ENCODE measurements around the gene CRADD.

CRADD gene

DNA sequence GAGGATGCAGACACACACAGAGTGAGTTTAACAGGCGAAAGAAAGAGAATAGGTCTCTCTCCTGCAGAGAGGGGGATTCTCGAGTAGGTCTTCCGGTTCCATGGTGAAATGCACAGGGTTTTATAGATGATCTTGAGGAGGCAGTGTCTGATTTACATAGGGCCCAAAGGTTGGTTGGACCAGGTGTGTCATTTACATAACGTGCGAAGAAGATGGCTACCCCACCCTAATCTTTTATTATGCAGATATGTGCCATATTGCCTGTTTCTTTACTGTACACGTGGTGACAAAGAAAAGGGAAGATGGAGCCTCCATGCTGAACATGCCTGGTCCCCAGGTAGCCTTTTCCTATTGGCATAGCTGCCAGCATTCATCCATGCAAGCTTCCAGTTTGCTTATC is 219.8 kb downstream of the CRADD start:
- TF ChIP-seq, protein P1, sequence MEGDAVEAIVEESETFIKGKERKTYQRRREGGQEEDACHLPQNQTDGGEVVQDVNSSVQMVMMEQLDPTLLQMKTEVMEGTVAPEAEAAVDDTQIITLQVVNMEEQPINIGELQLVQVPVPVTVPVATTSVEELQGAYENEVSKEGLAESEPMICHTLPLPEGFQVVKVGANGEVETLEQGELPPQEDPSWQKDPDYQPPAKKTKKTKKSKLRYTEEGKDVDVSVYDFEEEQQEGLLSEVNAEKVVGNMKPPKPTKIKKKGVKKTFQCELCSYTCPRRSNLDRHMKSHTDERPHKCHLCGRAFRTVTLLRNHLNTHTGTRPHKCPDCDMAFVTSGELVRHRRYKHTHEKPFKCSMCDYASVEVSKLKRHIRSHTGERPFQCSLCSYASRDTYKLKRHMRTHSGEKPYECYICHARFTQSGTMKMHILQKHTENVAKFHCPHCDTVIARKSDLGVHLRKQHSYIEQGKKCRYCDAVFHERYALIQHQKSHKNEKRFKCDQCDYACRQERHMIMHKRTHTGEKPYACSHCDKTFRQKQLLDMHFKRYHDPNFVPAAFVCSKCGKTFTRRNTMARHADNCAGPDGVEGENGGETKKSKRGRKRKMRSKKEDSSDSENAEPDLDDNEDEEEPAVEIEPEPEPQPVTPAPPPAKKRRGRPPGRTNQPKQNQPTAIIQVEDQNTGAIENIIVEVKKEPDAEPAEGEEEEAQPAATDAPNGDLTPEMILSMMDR (IDR thresholded peaks at IDR 0.05; ENCODE audit: low read depth, low read length, missing control alignments), result no peak
- H3K27me3 ChIP-seq (replicated peaks), result no peaks in the 10 kb centered on the region
- H3K27ac ChIP-seq, result no peak overlapping the region
- no peak overlapping the region for H3K4me3 ChIP-seq (ENCODE audit: low read depth, low read length)
- H3K36me3 ChIP-seq (replicated peaks), result no peaks in the 10 kb centered on the region
- in situ Hi-C loops (cut with HindIII; ENCODE audit: low pct_ligation_motif_present, low sequenced_read_pairs), result no loop called here
- DNase-seq, result no peak

- in situ Hi-C loops (cut with HindIII; ENCODE audit: low pct_ligation_motif_present, low sequenced_read_pairs), result no loop called here
- Histone ChIP-seq H3K4me3 (ENCODE audit: low read depth, low read length) (no peak overlapping the region), H3K36me3 (replicated peaks) (no peaks in the 10 kb centered on the region), H3K27ac (no peak overlapping the region), H3K27me3 (replicated peaks) (no peaks in the 10 kb centered on the region)
- DNase-seq, result no peak
- TF ChIP-seq, protein P1 (IDR thresholded peaks at IDR 0.05; ENCODE audit: low read depth, low read length, missing control alignments), result no peak
Measured at GRCh38 chr12:93901739-93902138, 224.6 kb downstream of the CRADD start.

DNA sequence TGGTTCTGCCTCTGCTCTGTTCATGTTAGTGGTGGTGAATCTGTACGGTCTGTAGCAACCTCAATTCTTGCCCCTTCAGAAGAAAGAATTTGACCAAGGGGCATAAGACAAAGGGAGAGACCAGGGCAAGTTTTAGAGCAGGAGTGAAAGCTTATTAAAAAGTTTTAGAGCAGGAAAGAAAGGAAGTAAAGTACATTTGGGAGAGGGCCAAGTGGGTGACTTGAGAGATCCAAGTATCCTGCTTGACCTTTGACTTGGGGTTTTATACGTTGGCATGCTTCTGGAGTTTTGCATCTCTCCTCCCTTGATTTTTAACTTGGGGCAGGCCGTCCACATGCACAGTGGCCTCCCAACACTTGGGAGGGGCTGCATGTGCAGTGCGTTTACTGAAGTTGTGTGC is 225.0 kb downstream of the CRADD start:
- TF ChIP-seq, protein P1 (IDR thresholded peaks at IDR 0.05; ENCODE audit: low read depth, low read length, missing control alignments), result no peak
- in situ Hi-C loops (cut with HindIII; ENCODE audit: low pct_ligation_motif_present, low sequenced_read_pairs), result no loop called here
- H3K4me3 ChIP-seq (ENCODE audit: low read depth, low read length), result no peak overlapping the region

DNA sequence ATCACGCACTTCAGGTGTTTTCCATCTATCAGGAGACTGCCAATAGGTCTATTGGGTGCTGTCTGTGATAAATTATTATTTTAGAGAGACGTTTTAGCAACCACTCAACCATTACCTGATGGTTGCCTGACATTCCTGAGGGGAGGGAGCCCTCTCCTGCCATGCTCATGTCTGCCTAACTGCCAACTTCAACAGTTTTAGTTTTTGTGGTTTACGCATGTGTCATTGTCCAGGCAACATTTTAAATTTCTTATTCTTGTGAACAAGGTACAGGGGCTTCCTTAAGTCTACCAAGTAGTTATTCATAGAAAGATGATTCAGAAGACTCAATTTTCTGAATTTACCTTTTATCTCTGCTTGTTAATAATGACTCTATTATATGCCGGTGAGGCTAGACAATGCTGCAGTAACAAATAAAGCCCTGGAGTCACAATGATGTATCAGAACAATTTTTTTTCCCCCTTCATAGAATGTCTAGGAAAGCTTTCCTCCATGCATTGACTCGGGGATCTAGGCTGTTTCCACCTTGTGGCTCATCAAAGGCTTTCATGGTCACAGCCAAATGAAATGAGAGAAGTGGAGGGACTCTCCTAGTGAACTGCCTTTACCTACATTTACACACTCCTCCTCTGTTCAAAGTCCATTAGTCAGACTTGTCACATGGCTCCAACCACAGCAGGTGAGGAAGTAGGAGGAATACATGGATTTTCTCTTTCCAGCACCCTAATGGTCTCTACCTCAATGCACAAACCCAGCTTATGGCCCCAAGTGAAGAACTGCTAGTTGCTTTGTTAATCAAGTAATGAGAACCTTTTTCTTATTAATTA is 225.8 kb downstream of the CRADD start:
- no peak overlapping the region for H3K4me3 ChIP-seq (ENCODE audit: low read depth, low read length)
- in situ Hi-C loops (cut with HindIII; ENCODE audit: low pct_ligation_motif_present, low sequenced_read_pairs), result no loop called here
- no peaks in the 10 kb centered on the region for H3K27me3 ChIP-seq (replicated peaks)
- H3K27ac ChIP-seq, result no peak overlapping the region
- no peak for DNase-seq
- no peaks in the 10 kb centered on the region for H3K36me3 ChIP-seq (replicated peaks)
- TF ChIP-seq, protein P1 (IDR thresholded peaks at IDR 0.05; ENCODE audit: low read depth, low read length, missing control alignments), result no peak

More for the DNA sequence above, 225.0 kb downstream of the CRADD start:
- no peaks in the 10 kb centered on the region for H3K36me3 ChIP-seq (replicated peaks)
- no peak overlapping the region for H3K27ac ChIP-seq
- DNase-seq, result no peak
- no peaks in the 10 kb centered on the region for H3K27me3 ChIP-seq (replicated peaks)

DNA sequence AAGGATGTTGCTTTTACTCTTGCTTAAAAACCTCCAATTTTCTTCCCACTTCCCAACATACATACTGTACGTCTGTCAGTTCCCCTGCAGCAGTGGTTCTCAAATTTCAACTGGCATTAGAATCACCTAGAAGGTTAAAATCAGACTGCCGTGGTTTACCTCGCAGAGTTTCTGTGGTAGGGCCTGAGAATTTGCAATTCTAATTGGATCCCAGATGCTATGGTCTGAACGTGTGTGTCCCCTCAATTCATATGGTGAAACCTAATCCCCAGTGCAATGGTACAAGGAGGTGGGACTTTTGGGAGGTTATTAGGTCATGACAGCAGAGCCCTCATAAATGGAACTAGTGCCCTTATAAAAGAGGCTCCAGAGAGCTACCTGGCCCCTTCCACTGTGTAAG is 226.9 kb downstream of the CRADD start:
- Histone ChIP-seq H3K27me3 (replicated peaks) (no peaks in the 10 kb centered on the region), H3K36me3 (replicated peaks) (no peaks in the 10 kb centered on the region), H3K27ac (no peak overlapping the region), H3K4me3 (ENCODE audit: low read depth, low read length) (no peak overlapping the region)
- no peak for DNase-seq
- TF ChIP-seq, protein P1 (IDR thresholded peaks at IDR 0.05; ENCODE audit: low read depth, low read length, missing control alignments), result no peak
- in situ Hi-C loops (cut with HindIII; ENCODE audit: low pct_ligation_motif_present, low sequenced_read_pairs), result no loop called here

GRCh38 chr12:93908264-93908663 is 231.1 kb downstream of the CRADD start:
- Histone ChIP-seq H3K36me3 (replicated peaks) (no peaks in the 10 kb centered on the region), H3K4me3 (ENCODE audit: low read depth, low read length) (no peak overlapping the region), H3K27me3 (replicated peaks) (no peaks in the 10 kb centered on the region), H3K27ac (no peak overlapping the region)
- in situ Hi-C loops (cut with HindIII; ENCODE audit: low pct_ligation_motif_present, low sequenced_read_pairs), result no loop called here
- TF ChIP-seq, protein P1 (IDR thresholded peaks at IDR 0.05; ENCODE audit: low read depth, low read length, missing control alignments), result no peak
- DNase-seq, result no peak

Data from brain microvascular endothelial cell (primary cell).